ENCODE results near the gene VPS16.

- TF ChIP-seq CBFB (CRISPR knock-in tag; IDR thresholded peaks at IDR 0.05; ENCODE audit: low read depth) (no peak), STAT6 (CRISPR knock-in tag; conservative IDR thresholded peaks at IDR 0.05; ENCODE audit: low read depth) (no peak), NFYB (CRISPR knock-in tag; conservative IDR thresholded peaks at IDR 0.05; ENCODE audit: low read depth) (no peak), ZNF138 (CRISPR knock-in tag; conservative IDR thresholded peaks at IDR 0.05) (no peak), CTCF (IDR thresholded peaks at IDR 0.05) (no peak), ZNF317 (CRISPR knock-in tag; IDR thresholded peaks at IDR 0.05; ENCODE audit: borderline replicate concordance, low read depth) (no peak), MAX (CRISPR knock-in tag; IDR thresholded peaks at IDR 0.05) (no peak), NR3C1 (CRISPR knock-in tag; conservative IDR thresholded peaks at IDR 0.05; ENCODE audit: low read depth) (no peak), CREB1 (CRISPR knock-in tag; IDR thresholded peaks at IDR 0.05) (no peak), USF1 (CRISPR knock-in tag; IDR thresholded peaks at IDR 0.05) (no peak), NR2C2 (CRISPR knock-in tag; IDR thresholded peaks at IDR 0.05) (no peak)
- TF ChIP-seq, protein P1, sequence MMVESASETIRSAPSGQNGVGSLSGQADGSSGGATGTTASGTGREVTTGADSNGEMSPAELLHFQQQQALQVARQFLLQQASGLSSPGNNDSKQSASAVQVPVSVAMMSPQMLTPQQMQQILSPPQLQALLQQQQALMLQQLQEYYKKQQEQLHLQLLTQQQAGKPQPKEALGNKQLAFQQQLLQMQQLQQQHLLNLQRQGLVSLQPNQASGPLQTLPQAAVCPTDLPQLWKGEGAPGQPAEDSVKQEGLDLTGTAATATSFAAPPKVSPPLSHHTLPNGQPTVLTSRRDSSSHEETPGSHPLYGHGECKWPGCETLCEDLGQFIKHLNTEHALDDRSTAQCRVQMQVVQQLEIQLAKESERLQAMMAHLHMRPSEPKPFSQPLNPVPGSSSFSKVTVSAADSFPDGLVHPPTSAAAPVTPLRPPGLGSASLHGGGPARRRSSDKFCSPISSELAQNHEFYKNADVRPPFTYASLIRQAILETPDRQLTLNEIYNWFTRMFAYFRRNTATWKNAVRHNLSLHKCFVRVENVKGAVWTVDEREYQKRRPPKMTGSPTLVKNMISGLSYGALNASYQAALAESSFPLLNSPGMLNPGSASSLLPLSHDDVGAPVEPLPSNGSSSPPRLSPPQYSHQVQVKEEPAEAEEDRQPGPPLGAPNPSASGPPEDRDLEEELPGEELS (CRISPR knock-in tag; IDR thresholded peaks at IDR 0.05), result no peak
Observed at GRCh38 chr20:2795451-2795850, 45.1 kb upstream of the VPS16 start.
